Stomach (tissue), 9 donors: ENCODE results near the gene FDX1. TPM values are rescaled to one million over a fixed set of nuclear protein-coding genes. Genes with fewer than 3 reads are reported as not detected.

Source experiments
- DNase-seq, 2 donors: peaks; one replicate each; pipeline versions ENCODE4 v3.0.0 to v3.0.0-alpha.2; 2013 to 2019
- H3K27ac ChIP-seq, 5 donors: fragments of 200-600 bp in 4 of 5; sonication (generic) in 4 of 5; one replicate each; pipeline ENCODE4 v1.5.1; 2013 to 2019; ENCODE audit warnings: mild to moderate bottlenecking in 1 of 5, moderate library complexity in 1 of 5
- H3K27me3 ChIP-seq, 3 donors: fragments of 200-600 bp; sonication (generic); one replicate each; pipeline ENCODE4 v1.5.1; 2017 to 2019; ENCODE audit warnings: mixed run types in 1 of 3
- H3K36me3 ChIP-seq, 4 donors: fragments of 200-600 bp; sonication (generic); 1 replicate in 3 of 4; 2 replicates in 1 of 4; pipeline ENCODE4 v1.5.1; 2016 to 2019
- H3K4me1 ChIP-seq, 4 donors: fragments of 200-600 bp; sonication (generic); one replicate each; pipeline ENCODE4 v1.5.1; 2016 to 2019
- H3K4me3 ChIP-seq, 4 donors: fragments of 200-600 bp; sonication (generic) in 3 of 4; one replicate each; pipeline ENCODE4 v1.5.1; 2016 to 2019; ENCODE audit warnings: mild to moderate bottlenecking in 1 of 4
- H3K9me3 ChIP-seq, 4 donors: fragments of 200-600 bp; sonication (generic); one replicate each; pipeline ENCODE4 v1.5.1; 2016 to 2019
- CTCF ChIP-seq, 7 experiments: fragments of 450-650 bp in 4 of 7; fragments of 200-600 bp in 3 of 7; sonication (generic) in 3 of 7; IDR thresholded peaks; one replicate each; pipeline ENCODE4 v1.5.1; 2016 to 2019; ENCODE audit warnings: antibody characterized with exemption in 7 of 7, control low read depth in 2 of 7, mild to moderate bottlenecking in 1 of 7
- EP300 ChIP-seq: sonication (generic); formaldehyde crosslinking; IDR thresholded peaks from one replicate; pipeline ENCODE4 v1.6.1; 2017; ENCODE audit warnings: antibody characterized with exemption
- POLR2A ChIP-seq, 4 donors: fragments of 450-650 bp; IDR thresholded peaks; one replicate each; pipeline ENCODE4 v1.6.1; 2016; ENCODE audit warnings: antibody characterized with exemption in 4 of 4, control low read depth in 2 of 4, mild to moderate bottlenecking in 1 of 4, moderate library complexity in 1 of 4
- POLR2AphosphoS5 ChIP-seq, 3 donors: sonication (generic); formaldehyde crosslinking; IDR thresholded peaks; one replicate each; pipeline ENCODE4 v1.6.1; 2016; ENCODE audit warnings: antibody characterized with exemption in 3 of 3
- WGBS, 5 donors: extraction: QIAGEN DNeasy Blood & Tissue Kit in 3 of 5; methylation state at CpG; one replicate each; pipeline versions ENCODE4 v1.1.5 to v1.1.7; 2013 to 2018; 5-methylcytosine and 5-hydroxymethylcytosine counted together
- intact Hi-C: fragments of 100-400 bp; cut with DNase I; formaldehyde crosslinking; loops from one replicate; pipeline ENCODE4 v1.15.1; 2023; ENCODE audit warnings: low total_unique reads
- polyA plus RNA-seq, 3 donors: library from polyadenylated mRNA; stranded (reverse); fragments of 200-250 nt; gene quantifications; one replicate each; pipeline ENCODE4 v1.2.3, GENCODE V29; 2013
- total RNA-seq, 5 donors: library from RNA; depleted of rRNA; stranded (reverse); fragments of >200 nt; gene quantifications; one replicate each; pipeline versions ENCODE4 v1.1.0 to v1.2.3, GENCODE V29; 2014 to 2016
- donor health status: healthy with polysubstance abuse.
- donor health status: Bipolar disorder and iron deficiency.
- donor health status: healthy.

Gene FDX1
- total and polyA plus RNA-seq, 8 donors: 0.58 to 78.8 (median 22.8) TPM

GRCh38 chr11:110465231-110465630, 35.5 kb downstream of the FDX1 start:
- Histone ChIP-seq H3K9me3 (no peaks in the 10 kb centered on the region), H3K4me3 (no peak overlapping the region), H3K4me1 (no peaks in the 10 kb centered on the region), H3K27ac (no peak overlapping the region), H3K36me3 (peaks cover 4 to 34% (median 23%) of the 10 kb centered on the region in 4 donors), H3K27me3 (no peaks in the 10 kb centered on the region)
- no peak for DNase-seq
- TF ChIP-seq POLR2A (IDR thresholded peaks at IDR 0.05) (no peak), CTCF (IDR thresholded peaks at IDR 0.05) (no peak), POLR2AphosphoS5 (IDR thresholded peaks at IDR 0.05) (no peak), EP300 (no peak)
- WGBS, 5 donors: 87 to 100% (median 94%) methylated on average over 2 of the region's 2 CpGs
- intact Hi-C loops: no loop called here

- H3K4me3 ChIP-seq: no peak overlapping the region
- H3K4me1 ChIP-seq: no peaks in the 10 kb centered on the region
- no peak overlapping the region for H3K27ac ChIP-seq
- no peaks in the 10 kb centered on the region for H3K27me3 ChIP-seq
- no peaks in the 10 kb centered on the region for H3K9me3 ChIP-seq
- intact Hi-C loops: no loop called here
- WGBS, 5 donors: 90 to 96% (median 95%) methylated on average over 3 of the region's 3 CpGs
- TF ChIP-seq EP300 (no peak), CTCF (IDR thresholded peaks at IDR 0.05) (no peak), POLR2AphosphoS5 (IDR thresholded peaks at IDR 0.05) (no peak), POLR2A (IDR thresholded peaks at IDR 0.05) (no peak)
- H3K36me3 ChIP-seq: peaks cover 4 to 28% (median 16%) of the 10 kb centered on the region in 4 donors
- DNase-seq: no peak
Observed at GRCh38 chr11:110467556-110467955, 37.8 kb downstream of the FDX1 start.

- H3K4me3 ChIP-seq: no peak overlapping the region
- WGBS, 5 donors: 86 to 94% (median 91%) methylated on average over 4 of the region's 4 CpGs
- H3K9me3 ChIP-seq: no peaks in the 10 kb centered on the region
- no peaks in the 10 kb centered on the region for H3K4me1 ChIP-seq
- H3K27me3 ChIP-seq: no peaks in the 10 kb centered on the region
- intact Hi-C loops: no loop called here
- H3K27ac ChIP-seq: no peak overlapping the region
- DNase-seq: peak in 1 of 2 donors; percentile 41
- TF ChIP-seq CTCF (IDR thresholded peaks at IDR 0.05): no peak
- TF ChIP-seq EP300: no peak
- peaks cover 4 to 25% (median 16%) of the 10 kb centered on the region in 4 donors for H3K36me3 ChIP-seq
Observed at GRCh38 chr11:110468121-110468520, 38.4 kb downstream of the FDX1 start.

GRCh38 chr11:110469127-110469526, 39.4 kb downstream of the FDX1 start:
- no peaks in the 10 kb centered on the region for H3K27me3 ChIP-seq
- TF ChIP-seq EP300 (no peak), POLR2AphosphoS5 (IDR thresholded peaks at IDR 0.05) (no peak), CTCF (IDR thresholded peaks at IDR 0.05) (no peak)
- no peaks in the 10 kb centered on the region for H3K9me3 ChIP-seq
- peaks cover 0 to 16% (median 12%) of the 10 kb centered on the region in 4 donors for H3K36me3 ChIP-seq
- intact Hi-C loops: no loop called here
- no peaks in the 10 kb centered on the region for H3K4me1 ChIP-seq
- no peak for DNase-seq
- no peak overlapping the region for H3K27ac ChIP-seq
- H3K4me3 ChIP-seq: no peak overlapping the region
